H54 (cell line): Measurements from ENCODE around the gene FBN1.

Experiments used
- DNase-seq: peaks from one replicate; pipeline ENCODE4 v3.0.0; 2011; ENCODE audit warnings: low spot score, mixed read lengths; ENCODE audit not compliant: insufficient read length
- FAIRE-seq: peaks from 3 replicates; lab custom pipeline; 2011; peaks lifted over from hg19 to GRCh38; lab: Jason Lieb, UNC
- POLR2A ChIP-seq: IDR thresholded peaks from 2 replicates; pipeline ENCODE4 v1.6.1; 2011; ENCODE audit warnings: low read depth, mild to moderate bottlenecking, low read length

The FBN1 gene

DNA sequence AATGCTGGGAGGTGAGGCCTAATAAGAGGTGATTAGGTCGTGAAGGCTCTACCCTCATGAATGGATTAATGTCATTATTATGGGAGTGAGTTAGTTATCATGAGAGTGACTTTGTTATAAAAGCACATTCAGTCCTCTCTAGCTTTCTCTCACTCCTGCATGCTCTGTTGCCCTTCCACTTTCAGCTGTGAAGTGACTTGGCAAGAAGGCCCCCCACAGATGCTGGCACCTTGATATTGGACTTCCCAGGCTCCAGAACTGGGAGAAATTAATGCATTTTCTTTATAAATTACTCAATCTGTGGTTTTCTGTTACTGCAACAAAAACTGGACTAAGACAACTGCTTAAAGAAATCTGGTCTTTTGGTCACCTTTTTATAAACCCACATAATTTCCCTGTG lies 144.3 kb downstream of the FBN1 start:
- no peak for TF ChIP-seq POLR2A
- FAIRE-seq (no peak), DNase-seq (no peak)

DNA sequence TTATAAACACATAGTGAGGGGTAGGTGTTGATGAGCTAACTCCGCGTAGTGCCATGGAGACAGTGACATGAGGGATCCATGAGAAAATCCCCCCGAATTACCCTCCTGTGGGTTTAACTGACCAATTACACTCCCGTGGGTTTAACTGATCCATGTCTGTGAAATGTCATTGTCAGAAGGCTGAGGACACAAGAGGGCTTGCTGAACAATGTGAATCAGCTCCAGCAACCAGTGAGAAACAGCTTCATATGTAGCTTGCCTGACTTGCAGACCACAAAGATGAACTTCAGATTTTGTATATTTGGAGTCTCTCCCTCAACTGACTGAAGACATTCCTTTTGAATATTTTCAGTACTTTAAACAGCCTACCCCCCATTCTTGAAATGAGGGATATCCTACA lies 144.9 kb downstream of the FBN1 start:
- TF ChIP-seq POLR2A: no peak
- DNase-seq (no peak), FAIRE-seq (no peak)

DNA sequence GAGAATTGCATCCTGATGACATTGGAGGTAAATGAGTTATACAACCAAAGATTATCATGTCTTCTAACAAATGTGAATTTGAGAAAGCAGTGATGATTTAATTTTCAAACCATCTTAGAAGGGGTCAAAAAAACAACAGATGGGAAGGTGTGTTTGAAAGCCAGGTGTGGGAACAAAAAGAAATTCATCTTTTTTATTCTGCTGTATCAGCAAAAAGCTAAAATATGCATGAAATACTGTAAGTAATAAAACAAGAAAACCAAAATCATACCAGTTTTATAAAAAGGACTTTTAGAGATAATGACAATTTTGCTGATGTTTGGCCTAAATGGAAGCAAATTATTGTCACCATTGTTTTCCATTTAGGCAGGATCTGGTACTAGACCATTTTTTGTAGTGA lies 145.5 kb downstream of the FBN1 start:
- DNase-seq: no peak
- FAIRE-seq: no peak
- TF ChIP-seq POLR2A: no peak

DNA sequence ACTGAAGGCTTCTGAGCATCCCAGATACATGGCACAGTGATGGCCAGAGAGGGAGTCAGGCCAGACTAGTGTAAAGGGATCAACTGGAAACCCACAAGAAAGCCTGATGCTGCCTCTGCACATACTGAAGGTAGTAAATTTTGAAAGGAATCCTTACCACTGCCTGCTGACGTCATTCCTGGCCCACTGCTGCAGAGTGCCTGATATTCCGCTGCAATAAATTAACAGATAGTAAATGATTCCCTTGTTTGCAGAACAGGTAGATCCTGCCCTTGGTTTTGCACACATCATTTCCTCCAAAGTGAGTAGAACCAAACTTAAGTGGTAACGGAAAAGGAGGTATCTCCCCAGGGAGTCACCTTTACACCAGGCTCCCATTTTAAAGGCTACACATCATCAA lies 146.7 kb downstream of the FBN1 start:
- TF ChIP-seq POLR2A: no peak
- FAIRE-seq: no peak
- no peak for DNase-seq

DNA sequence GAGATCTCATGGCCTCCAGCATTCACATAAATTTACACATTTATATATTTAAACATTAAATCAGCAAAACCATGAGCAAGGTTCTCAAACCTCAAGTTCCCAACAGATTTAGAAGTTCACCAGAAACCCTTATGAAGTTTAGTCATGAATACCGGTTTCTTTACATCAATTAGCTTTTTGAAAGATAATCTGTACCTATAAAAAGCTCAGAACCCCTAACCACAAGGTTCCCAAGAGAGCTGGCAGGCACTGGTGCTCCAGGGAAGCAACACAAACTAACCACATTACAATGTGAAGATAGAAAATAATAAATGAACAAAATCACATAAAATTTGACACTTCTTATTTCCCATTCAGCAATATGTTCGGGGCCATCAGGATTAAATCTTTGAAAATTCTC lies 150.9 kb downstream of the FBN1 start:
- DNase-seq (no peak), FAIRE-seq (no peak)
- no peak for TF ChIP-seq POLR2A

DNA sequence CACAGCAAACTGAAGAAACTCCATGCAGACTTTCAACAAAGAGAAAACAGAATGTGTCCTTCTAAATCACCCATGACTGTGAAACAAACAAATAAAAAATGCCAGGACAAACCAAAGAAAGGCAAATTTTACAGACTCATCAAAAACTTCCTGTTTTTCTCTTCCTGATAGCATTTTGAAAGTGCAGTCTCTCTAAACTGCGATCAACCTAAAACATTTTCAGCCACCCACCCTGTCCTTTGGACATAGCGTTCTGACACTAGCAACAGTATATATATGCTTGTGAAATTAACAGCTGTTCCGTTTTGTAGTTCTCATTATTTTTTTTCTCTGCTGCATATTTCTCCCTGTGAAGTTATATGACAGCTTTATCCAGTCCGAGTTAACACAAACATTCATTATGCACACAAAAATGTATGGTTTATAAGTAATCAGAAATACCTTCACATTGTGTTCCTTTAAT lies 151.7 kb downstream of the FBN1 start:
- no peak for TF ChIP-seq POLR2A
- DNase-seq (no peak), FAIRE-seq (no peak)

DNA sequence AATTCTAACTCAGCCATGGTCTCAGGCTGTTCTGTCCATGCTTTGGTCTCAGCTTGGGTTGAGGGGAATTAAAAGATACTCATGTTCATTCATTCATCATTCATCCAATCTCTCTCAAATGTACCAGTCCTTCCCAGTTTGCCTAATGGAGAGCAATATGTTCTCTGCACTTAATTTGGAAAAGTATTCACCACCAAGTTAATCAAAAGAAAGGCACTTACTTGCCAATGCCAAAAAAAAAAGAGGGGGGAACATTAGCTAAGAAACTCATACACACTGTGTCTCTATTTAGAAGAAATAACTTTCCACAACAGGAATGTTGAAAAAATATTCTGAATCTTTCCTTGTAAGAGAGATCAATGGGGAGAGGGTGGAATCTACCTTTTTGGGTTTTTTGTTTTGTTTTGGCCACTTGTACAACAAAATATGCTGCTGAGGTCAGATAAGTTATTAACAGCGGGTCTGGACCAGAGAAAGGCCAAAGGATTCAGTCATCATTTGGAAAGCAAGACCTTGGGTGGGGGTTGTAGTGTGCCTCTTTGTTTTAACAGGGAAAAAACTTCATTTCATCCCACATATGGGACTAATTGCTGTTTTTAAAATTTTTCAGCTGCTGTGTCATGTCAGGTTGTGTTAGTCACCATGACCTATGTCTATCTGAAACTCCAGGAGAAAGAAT lies 152.3 kb downstream of the FBN1 start:
- FAIRE-seq (peak; percentile 81), DNase-seq (peak; percentile 4)
- no peak for TF ChIP-seq POLR2A

DNA sequence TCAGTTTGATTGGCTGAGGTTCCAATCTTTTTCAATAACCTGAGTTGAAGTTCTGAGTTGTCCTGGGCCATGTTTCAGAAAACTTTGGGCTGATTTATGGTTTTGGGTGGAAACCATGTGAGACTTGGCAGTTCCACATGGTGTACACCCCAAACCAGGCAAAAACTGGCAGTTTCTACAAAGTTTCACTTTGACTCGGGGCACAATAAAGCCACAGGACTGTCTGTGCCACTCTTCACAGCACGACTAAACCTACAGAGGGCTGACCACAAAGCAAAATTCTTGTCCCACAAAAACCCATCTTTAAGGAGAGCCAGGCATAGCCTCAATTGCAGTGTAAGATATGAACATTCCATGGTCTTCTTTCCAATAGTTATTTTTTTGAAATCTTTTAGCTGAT lies 159.3 kb downstream of the FBN1 start:
- TF ChIP-seq POLR2A: no peak
- DNase-seq: no peak
- no peak for FAIRE-seq

DNA sequence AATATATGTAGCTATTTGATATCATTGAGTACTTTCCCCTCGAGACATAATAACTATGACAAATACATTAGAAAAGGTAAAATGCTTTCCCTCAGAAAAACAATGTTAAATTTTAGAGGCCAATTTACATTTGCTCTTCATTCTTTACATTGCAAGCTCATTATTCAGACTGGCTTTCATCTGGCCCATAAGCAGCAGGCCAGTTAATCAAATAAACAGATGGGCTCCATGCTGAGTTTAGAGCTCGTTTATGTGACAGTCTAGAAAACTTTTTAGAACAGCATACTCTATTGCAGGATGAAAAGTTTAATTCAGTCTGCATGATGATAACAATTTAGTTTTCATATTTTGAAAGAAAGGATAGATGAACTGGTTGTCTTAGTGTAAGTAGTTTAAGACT lies 163.7 kb downstream of the FBN1 start:
- no peak for FAIRE-seq
- no peak for DNase-seq
- TF ChIP-seq POLR2A: no peak

DNA sequence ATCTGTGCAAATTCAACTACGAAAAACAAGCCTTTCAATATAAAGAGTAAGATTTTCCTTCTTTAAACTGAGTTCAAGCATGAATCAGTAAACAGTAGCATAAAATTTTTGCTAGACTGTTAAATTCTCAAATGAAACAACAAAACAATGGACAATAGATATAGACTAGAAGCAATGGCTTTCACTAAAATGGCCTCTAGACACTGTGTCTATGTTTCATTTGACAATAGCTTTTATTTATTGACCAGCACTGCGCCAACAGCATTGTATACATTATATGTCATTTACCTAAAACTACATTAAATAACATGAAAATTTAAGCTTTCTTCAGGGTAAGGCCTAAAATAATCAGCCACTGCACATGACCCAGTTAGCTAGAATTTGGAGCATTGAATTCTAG lies 165.8 kb downstream of the FBN1 start:
- FAIRE-seq (no peak), DNase-seq (no peak)
- TF ChIP-seq POLR2A: no peak

DNA sequence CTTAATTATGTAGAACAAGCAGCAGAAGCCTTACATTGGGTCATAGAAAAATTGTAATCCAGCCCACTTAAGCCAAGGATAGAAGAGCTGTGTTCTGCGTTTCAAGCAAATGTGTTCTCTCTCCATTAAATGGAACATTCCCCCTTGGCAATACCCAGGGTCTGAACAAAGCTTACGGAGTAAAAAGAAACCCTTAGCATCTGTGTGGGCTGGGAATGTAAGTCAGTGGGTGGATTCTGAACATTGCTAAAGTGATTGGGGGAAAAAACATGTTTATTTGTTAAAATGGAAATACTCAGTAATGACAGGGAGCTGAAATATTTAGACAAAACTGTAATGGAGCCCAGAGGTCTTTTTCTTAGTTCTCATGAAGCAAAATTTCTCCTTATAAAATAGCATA lies 166.9 kb downstream of the FBN1 start:
- no peak for TF ChIP-seq POLR2A
- DNase-seq (no peak), FAIRE-seq (no peak)

DNA sequence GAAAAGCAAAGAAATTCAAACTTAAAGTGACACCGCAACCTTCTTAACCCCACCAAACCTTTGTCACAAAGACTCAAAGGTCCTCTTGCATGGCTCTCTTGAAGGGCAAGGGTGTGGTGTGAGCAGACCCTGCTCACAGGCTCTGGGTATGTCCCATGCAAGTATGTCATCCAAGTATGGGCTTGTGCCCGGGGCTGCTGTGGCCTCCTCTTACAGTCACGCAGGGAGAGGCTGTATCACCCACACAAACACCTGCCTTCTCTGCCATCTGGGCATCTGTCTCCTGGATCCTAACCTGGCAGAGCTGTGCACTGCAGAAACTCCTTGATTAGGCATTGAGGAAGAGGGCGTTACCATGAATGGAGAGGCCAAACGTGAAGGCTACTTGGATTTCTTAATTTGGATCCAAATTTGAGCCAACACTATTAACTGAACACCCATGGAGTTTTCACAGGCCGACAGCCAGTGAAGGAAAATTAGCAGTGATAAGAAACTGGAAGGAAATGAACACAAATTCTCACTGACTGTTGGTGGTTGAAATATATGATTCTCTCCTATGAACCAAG lies 167.6 kb downstream of the FBN1 start:
- no peak for TF ChIP-seq POLR2A
- DNase-seq: no peak
- no peak for FAIRE-seq

DNA sequence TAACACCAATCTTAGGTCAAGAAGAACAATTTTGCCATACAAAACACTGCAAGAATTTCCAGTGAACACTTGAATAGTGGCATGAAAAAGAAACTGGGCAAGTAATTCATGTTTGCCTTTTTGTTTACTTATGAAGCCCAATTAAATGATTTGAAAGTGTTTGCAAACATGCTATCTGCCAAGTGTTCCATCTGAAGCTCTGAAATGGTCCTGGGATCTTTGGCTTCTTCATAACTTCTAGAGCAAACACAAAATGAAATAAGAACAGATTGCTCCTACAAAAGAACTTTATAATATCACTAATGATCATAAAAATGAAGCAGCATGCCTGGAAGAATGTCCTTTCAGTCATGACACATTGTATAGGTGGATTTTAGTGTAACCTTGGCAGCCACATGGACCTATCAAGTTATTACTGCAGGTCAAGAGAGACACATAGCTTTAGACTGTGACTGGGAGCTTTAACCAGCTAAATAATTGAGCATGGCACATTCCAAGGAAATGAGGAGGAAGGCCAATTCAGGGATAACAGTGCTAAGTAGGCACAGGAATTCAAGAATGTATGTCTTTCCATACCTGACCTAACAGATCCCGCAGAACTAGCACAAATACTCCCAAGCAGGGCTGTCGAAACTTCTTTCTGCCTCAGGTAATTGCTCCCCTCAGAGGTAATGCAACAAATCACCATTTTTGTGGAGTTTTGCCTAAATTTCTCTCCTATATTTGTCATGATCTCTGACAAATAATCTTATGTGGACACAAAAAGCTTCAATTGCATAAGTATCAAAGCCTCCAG lies 169.7 kb downstream of the FBN1 start:
- TF ChIP-seq POLR2A: no peak
- no peak for DNase-seq
- FAIRE-seq: no peak

DNA sequence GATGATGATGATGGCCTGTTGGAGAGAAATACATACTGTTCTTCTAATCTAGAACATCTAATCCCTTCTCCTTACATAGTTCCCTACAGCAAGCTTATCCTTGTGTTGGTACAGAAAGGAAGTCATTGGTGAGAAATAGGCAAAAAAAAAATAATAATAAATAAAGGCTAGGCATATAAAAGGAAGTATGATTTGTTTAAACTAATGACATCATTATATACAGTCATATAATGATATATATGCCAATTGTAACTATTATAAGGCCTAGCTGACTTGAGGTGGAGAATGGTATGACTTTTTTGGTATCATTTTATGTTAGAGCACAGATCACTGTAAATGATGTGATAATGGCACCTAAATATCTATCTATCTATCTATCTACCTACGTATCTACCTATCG lies 171.8 kb downstream of the FBN1 start:
- no peak for TF ChIP-seq POLR2A
- no peak for FAIRE-seq

More for the DNA sequence above, 171.8 kb downstream of the FBN1 start:
- DNase-seq: no peak
